22Rv1 (cell line): ENCODE results near the gene GPRIN1.

Experiments used
- H3K27ac ChIP-seq: fragments of 450-650 bp; 2 replicates; pipeline ENCODE4 v1.5.1; 2017
- ZFX ChIP-seq: fragments of 450-650 bp; IDR thresholded peaks from 2 replicates; pipeline ENCODE4 v1.6.1; 2017; ENCODE audit warnings: antibody characterized with exemption, borderline replicate concordance
- TF ChIP-seq, protein P1 (sequence below): fragments of 450-650 bp; IDR thresholded peaks from 2 replicates; pipeline ENCODE4 v1.5.1; 2017; ENCODE audit warnings: mild to moderate bottlenecking

GPRIN1 gene

DNA sequence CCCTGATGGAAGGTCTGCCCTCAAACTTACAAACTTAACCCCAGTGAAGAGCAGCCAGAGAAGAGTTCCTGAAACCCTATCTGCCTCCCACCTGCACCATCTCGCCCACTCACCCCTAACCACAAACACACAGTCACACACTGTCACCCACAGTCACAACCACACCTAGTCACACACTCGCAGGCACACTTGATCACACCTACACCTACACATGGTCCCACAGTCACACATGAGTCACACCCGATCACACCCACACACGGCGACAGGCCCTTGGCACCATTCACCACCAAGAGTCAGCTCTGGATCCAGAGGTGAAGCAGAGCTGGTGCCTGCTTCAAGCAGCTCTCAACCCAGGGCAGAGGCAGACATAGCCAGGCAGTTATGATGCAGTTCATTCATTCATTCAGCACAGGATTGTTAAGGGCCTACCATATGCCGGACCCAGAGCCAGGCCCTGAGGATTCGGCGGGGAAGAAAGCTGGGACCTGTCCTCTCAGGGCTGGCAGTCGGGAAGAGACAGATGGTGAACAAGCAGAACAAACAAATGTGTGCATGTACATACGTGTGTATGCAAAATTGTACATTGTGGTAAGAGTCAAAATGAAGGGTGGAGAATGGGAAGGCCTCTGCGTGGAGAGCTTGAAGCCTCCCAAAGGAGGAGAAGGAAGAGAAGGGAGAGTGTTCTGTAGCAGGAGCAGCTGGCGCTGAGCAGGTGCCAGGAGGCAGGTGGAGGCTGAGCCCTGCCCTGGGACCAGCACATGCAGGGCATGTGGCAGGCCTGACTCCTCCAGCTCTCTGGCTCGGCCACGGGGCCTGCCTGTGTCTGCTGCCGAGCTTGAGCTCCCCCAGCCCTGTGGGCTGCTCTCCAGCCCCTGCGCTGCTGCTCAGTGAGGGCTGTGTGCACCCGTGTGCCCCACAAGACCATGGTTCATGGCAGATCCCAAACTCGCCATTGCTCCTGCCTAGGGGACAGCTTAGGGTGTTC, 43.7 kb upstream of the GPRIN1 start:
- no peak for TF ChIP-seq ZFX
- TF ChIP-seq, protein P1, sequence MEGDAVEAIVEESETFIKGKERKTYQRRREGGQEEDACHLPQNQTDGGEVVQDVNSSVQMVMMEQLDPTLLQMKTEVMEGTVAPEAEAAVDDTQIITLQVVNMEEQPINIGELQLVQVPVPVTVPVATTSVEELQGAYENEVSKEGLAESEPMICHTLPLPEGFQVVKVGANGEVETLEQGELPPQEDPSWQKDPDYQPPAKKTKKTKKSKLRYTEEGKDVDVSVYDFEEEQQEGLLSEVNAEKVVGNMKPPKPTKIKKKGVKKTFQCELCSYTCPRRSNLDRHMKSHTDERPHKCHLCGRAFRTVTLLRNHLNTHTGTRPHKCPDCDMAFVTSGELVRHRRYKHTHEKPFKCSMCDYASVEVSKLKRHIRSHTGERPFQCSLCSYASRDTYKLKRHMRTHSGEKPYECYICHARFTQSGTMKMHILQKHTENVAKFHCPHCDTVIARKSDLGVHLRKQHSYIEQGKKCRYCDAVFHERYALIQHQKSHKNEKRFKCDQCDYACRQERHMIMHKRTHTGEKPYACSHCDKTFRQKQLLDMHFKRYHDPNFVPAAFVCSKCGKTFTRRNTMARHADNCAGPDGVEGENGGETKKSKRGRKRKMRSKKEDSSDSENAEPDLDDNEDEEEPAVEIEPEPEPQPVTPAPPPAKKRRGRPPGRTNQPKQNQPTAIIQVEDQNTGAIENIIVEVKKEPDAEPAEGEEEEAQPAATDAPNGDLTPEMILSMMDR: no peak
- no peak overlapping the region for H3K27ac ChIP-seq

DNA sequence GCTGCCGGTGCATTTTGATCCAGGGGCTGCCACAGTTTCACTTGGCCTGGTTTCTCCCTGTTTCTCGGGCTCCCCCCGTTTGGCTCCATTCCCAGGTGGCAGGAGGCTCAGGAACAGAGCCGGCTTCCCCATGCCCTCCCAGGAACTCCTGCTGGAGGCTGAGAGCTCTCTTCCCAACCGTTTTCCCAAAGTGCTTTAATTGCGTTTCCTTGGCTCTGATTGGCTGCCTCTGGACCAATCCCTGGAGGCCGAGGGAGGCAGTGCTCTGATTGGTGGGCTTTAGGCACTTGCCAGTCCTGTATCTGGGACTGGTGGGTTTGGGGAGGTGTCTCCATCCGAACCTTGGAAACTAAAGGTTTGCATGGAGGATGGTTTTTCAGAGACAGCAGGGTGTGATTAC, 42.2 kb upstream of the GPRIN1 start:
- no peak overlapping the region for H3K27ac ChIP-seq
- TF ChIP-seq, protein P1: no peak
- TF ChIP-seq ZFX: no peak

DNA sequence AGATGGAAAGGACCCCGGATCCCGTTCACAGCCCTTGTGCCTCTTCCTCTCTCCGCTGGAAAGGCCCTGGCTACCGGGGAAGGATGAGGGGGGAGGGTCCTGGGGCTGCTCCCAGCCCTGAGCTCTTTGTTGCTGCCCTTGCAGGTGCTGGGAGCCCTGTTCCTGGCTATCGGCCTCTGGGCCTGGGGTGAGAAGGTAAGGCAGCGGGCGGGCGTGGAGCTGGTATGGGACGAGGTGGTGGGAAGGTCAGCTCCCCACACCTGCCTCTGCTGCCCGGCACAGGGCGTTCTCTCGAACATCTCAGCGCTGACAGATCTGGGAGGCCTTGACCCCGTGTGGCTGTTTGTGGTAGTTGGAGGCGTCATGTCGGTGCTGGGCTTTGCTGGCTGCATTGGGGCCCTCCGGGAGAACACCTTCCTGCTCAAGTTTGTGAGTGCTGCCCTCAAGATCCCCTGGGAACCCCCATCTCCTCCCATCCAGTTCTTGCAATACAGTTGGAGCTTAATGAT, 41.6 kb upstream of the GPRIN1 start:
- TF ChIP-seq, protein P1: no peak
- TF ChIP-seq ZFX: no peak
- H3K27ac ChIP-seq: no peak overlapping the region

DNA sequence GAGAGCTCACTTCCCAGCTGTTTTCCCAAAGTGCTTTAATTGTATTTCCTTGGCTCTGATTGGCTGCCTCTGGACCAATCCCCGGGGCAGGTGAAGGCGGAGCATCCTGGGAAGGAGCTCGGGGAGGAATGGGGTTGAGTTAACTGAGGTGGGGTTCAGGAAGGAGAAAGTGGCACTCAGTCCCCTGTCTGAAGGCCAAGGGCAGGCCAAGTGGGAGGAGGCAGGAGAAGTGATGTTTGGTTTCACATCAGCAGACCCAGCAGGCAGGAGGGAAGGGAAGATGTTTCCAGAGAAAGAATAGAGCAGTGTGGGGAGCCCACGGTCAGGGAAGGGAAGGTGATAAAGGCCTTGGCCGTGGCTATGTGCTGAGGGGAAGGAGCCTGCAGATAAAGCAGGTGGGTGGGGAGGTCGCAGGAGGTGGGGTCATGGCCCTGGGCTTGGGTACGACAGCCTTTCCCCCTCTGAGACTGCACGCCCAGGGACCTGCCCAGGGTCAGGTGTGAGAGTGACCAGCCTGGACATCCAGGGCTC, 40.5 kb upstream of the GPRIN1 start:
- TF ChIP-seq, protein P1: no peak
- no peak for TF ChIP-seq ZFX
- H3K27ac ChIP-seq: no peak overlapping the region

DNA sequence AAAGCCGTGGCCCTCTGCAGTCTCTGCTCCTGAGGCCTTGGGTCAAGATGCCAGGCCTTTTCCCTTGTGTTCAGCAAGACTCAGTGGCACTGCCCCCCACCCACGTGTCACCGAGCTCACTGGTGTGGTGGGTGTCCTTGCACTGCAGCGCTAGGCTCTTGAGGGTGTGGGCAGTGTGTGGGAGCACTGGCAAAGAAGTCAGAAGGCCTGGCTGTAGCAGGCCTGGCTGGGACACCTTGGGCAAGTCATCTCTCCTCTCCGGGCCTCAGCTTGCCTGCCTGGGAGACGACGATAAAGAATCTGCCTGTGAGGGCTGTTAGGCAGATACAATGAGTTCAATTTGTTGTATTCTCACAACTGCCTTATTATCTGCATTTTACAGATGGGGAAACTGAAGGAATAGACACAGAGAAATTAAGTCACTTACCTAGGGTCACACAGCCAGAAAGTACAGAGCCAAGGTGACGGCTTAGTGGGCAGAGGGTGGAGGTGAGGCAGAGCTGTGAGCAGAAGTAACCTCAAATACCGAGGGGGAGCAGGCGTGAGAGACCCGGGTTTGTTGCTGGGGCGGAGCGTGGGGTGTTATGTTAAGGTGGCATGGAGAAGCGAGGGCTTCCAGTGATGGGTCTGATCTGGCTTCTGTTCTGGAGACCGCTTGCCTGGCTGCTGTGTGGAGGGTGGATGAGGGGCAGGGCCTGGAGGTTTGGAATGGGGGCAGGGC, 38.7 kb upstream of the GPRIN1 start:
- peak overlapping the region; percentile 57; the same call in 1 of the 2 replicates for H3K27ac ChIP-seq
- TF ChIP-seq, protein P1: no peak
- TF ChIP-seq ZFX: no peak

DNA sequence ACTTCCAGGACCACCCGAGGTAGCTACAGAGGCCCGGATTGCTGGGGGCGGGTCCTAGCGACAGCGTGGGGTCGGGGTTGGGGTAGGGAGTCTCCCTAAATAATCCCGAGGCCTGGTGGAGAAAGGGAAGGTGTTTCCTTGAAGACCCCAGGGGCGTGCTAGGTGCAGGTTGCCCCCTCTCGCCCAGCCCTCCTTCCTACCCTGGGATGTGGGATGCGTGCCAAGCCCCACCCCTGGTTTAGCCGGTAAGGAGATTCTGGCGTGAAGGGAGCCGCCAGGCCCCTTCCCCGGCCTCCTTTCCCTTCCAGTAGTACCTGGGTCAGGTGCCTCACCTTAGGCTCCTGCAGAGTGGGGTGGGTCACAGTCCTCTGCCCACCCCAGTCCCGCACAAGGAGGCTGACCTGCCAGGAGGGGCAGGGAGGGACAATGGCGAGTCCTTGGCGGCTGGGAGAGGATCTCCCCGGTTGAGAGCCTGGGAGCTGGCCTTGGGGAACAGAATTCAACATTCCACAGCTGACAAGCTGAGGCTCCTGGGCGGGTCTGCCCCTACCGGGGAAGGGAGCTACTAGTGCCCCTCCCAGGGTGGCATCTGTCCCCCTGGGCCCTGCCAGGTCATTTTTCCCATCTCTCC, 38.0 kb upstream of the GPRIN1 start:
- TF ChIP-seq ZFX: no peak
- TF ChIP-seq, protein P1: no peak
- peak overlapping the region; percentile 57 for H3K27ac ChIP-seq
